Epithelial cell of proximal tubule (primary cell): Measurements from ENCODE around the gene MMD. TPM values are rescaled to one million over a fixed set of nuclear protein-coding genes. Genes with fewer than 3 reads are reported as not detected.

Experiments
- DNase-seq: peaks from one replicate; pipeline ENCODE4 v3.0.0-alpha.2; 2011; ENCODE audit warnings: low read depth
- H3K4me3 ChIP-seq: 2 replicates; pipeline ENCODE4 v1.5.1; 2011; ENCODE audit warnings: low read depth, mild to moderate bottlenecking, low read length
- CTCF ChIP-seq: conservative IDR thresholded peaks from 2 replicates; pipeline ENCODE4 v1.5.1; 2012; ENCODE audit warnings: low read depth, mild to moderate bottlenecking, low read length
- total RNA-seq: library from RNA; depleted of rRNA; stranded (reverse); fragments of >200 nt; gene quantifications from 2 replicates; pipeline ENCODE4 v1.2.3, GENCODE V29; 2015

Gene MMD
- total RNA-seq, 1 donor from 2014 or later = 34.3 TPM

- TF ChIP-seq CTCF = no peak
- no peak overlapping the region for H3K4me3 ChIP-seq
- DNase-seq = no peak
Measured at GRCh38 chr17:55458287-55458900, 36.8 kb upstream of the MMD start.

- H3K4me3 ChIP-seq = no peak overlapping the region
- TF ChIP-seq CTCF = no peak
Measured at GRCh38 chr17:55456307-55457240, 34.9 kb upstream of the MMD start.

GRCh38 chr17:55454906-55455474, 33.4 kb upstream of the MMD start:
- TF ChIP-seq CTCF = no peak
- DNase-seq = no peak
- no peak overlapping the region for H3K4me3 ChIP-seq

More at GRCh38 chr17:55456307-55457240, 34.9 kb upstream of the MMD start:
- DNase-seq = no peak

GRCh38 chr17:55453839-55454557, 32.4 kb upstream of the MMD start:
- no peak for DNase-seq
- H3K4me3 ChIP-seq = no peak overlapping the region
- TF ChIP-seq CTCF = no peak

- DNase-seq = no peak
- H3K4me3 ChIP-seq = no peak overlapping the region
- TF ChIP-seq CTCF = no peak
Measured at GRCh38 chr17:55452139-55452790, 30.6 kb upstream of the MMD start.

- no peak overlapping the region for H3K4me3 ChIP-seq
- DNase-seq = no peak
- TF ChIP-seq CTCF = no peak
Measured at GRCh38 chr17:55451758-55452138, 30.1 kb upstream of the MMD start.
